ENCODE data around the gene SYNPR.

- no peak for TF ChIP-seq CTCF (IDR thresholded peaks at IDR 0.05)
- TF ChIP-seq POLR2A (IDR thresholded peaks at IDR 0.05) = no peak
- no peak for TF ChIP-seq EP300 (IDR thresholded peaks at IDR 0.05)
These were observed 353.6 kb downstream of the SYNPR start for GRCh38 chr3:63631670-63632069.
